SK-N-SH (cell line): ENCODE data around the gene CDC42BPG. TPM values are rescaled to one million over a fixed set of nuclear protein-coding genes. Genes with fewer than 3 reads are reported as not detected.

Source experiments
- CTCF ChIA-PET: fragments of 300-600, 350-600 bp; formaldehyde crosslinking; extraction: SDS; loops from one replicate; lab custom pipeline; 2021; lab: Yijun Ruan, JAX
- POLR2A ChIA-PET: fragments of 350-600 bp; sonication (Branson Sonifier 250); formaldehyde crosslinking; extraction: SDS; loops from one replicate; lab custom pipeline; 2020; ENCODE audit warnings: antibody characterized with exemption, inconsistent platforms; lab: Yijun Ruan, JAX
- DNase-seq: peaks from one replicate; pipeline ENCODE4 v3.0.0; 2012
- H2AFZ ChIP-seq: fragments of 200-600 bp; sonication (generic); 2 replicates; pipeline ENCODE4 v1.8.1; 2016; ENCODE audit warnings: antibody characterized with exemption, mild to moderate bottlenecking, low read depth
- H3F3A ChIP-seq: fragments of 200-600 bp; sonication (generic); replicated peaks from 2 replicates; pipeline ENCODE3; 2016; ENCODE audit warnings: antibody characterized with exemption, mild to moderate bottlenecking; ENCODE audit not compliant: insufficient read depth
- H3K27ac ChIP-seq, 2 experiments: fragments of 200-500 bp in 1 of 2; fragments of 200-600 bp in 1 of 2; sonication (Bioruptor generic) in 1 of 2; sonication (generic), shearing (Covaris generic) in 1 of 2; 2 replicates each; pipeline versions ENCODE4 v1.5.1 to v1.6.1; 2014 to 2016; ENCODE audit warnings: low read depth in 2 of 2, inconsistent platforms in 1 of 2, low read length in 1 of 2, mild to moderate bottlenecking in 1 of 2, mixed read lengths in 1 of 2
- H3K27me3 ChIP-seq: fragments of 200-600 bp; sonication (generic), shearing (Covaris generic); 2 replicates; pipeline ENCODE4 v1.6.1; 2016; ENCODE audit warnings: mixed run types; ENCODE audit not compliant: insufficient read depth
- H3K36me3 ChIP-seq, 2 experiments: fragments of 200-500 bp in 1 of 2; fragments of 200-600 bp in 1 of 2; sonication (Bioruptor generic) in 1 of 2; sonication (generic) in 1 of 2; replicated peaks in 1 of 2; 2 replicates each; pipeline versions ENCODE3 to v1.5.1; 2014 to 2016; ENCODE audit warnings: low read length in 1 of 2, mild to moderate bottlenecking in 1 of 2; ENCODE audit not compliant: insufficient read depth in 2 of 2, control insufficient read depth in 1 of 2
- H3K4me1 ChIP-seq, 2 experiments: fragments of 200-500 bp in 1 of 2; fragments of 200-600 bp in 1 of 2; sonication (Bioruptor generic) in 1 of 2; sonication (generic), shearing (Covaris generic) in 1 of 2; 2 replicates each; pipeline versions ENCODE4 v1.5.1 to v1.6.1; 2014 to 2016; ENCODE audit warnings: low read depth in 1 of 2, low read length in 1 of 2, mixed run types in 1 of 2; ENCODE audit not compliant: insufficient read depth in 2 of 2, control insufficient read depth in 1 of 2
- H3K4me2 ChIP-seq: fragments of 200-600 bp; sonication (generic), shearing (Covaris generic); 2 replicates; pipeline ENCODE4 v1.6.1; 2017; ENCODE audit warnings: mixed run types
- H3K4me3 ChIP-seq, 2 experiments: fragments of 200-500 bp in 1 of 2; fragments of 200-600 bp in 1 of 2; sonication (Bioruptor generic) in 1 of 2; sonication (generic), shearing (Covaris generic) in 1 of 2; 2 replicates each; pipeline versions ENCODE4 v1.5.1 to v1.8.1; 2014 to 2016; ENCODE audit warnings: low read depth in 2 of 2, inconsistent platforms in 1 of 2, low read length in 1 of 2, mild to moderate bottlenecking in 1 of 2, mixed read lengths in 1 of 2, moderate library complexity in 1 of 2
- H3K79me2 ChIP-seq: fragments of 200-600 bp; sonication (generic); 2 replicates; pipeline ENCODE4 v1.8.1; 2017; ENCODE audit warnings: mild to moderate bottlenecking; ENCODE audit not compliant: insufficient read depth
- H3K9ac ChIP-seq: fragments of 200-600 bp; sonication (generic); 2 replicates; pipeline ENCODE4 v1.6.1; 2017; ENCODE audit warnings: mixed run types
- H3K9me2 ChIP-seq: fragments of 200-600 bp; sonication (generic); 2 replicates; pipeline ENCODE4 v1.6.1; 2017; ENCODE audit warnings: mixed run types
- H3K9me3 ChIP-seq: fragments of 200-600 bp; sonication (generic); 2 replicates; pipeline ENCODE4 v1.6.1; 2017; ENCODE audit warnings: mixed run types, mild to moderate bottlenecking, moderate library complexity
- H4K20me1 ChIP-seq: fragments of 200-600 bp; sonication (generic); 2 replicates; pipeline ENCODE4 v1.6.1; 2017; ENCODE audit warnings: mild to moderate bottlenecking, mixed run types; ENCODE audit not compliant: insufficient read depth
- CTCF ChIP-seq: fragments of 200-600 bp; sonication (generic); IDR thresholded peaks from 2 replicates; pipeline ENCODE4 v1.6.1; 2017; ENCODE audit warnings: antibody characterized with exemption, mild to moderate bottlenecking, moderate library complexity
- FOSL2 ChIP-seq: IDR thresholded peaks from 2 replicates; pipeline ENCODE4 v1.4.0; 2012; ENCODE audit warnings: low read depth, mild to moderate bottlenecking, moderate library complexity, borderline replicate concordance
- FOXJ3 ChIP-seq: sonication (generic); formaldehyde crosslinking; IDR thresholded peaks from 2 replicates; pipeline ENCODE4 v1.5.1; 2020; ENCODE audit warnings: mild to moderate bottlenecking, missing genetic modification reagents
- GABPA ChIP-seq: IDR thresholded peaks from 2 replicates; pipeline ENCODE4 v1.4.0; 2012; ENCODE audit warnings: low read depth, mild to moderate bottlenecking
- GATA2 ChIP-seq: sonication (generic); formaldehyde crosslinking; IDR thresholded peaks from 2 replicates; pipeline ENCODE4 v1.5.0; 2020; ENCODE audit warnings: mild to moderate bottlenecking, missing genetic modification reagents
- IRF3 ChIP-seq: fragments of 150-350 bp; IDR thresholded peaks from 2 replicates; pipeline ENCODE4 v1.6.1; 2016; ENCODE audit warnings: mild to moderate bottlenecking, low read depth, low read length
- MXI1 ChIP-seq: IDR thresholded peaks from 2 replicates; pipeline ENCODE4 v1.6.1; 2012; ENCODE audit warnings: mild to moderate bottlenecking, low read depth, low read length, improper control_type of control experiment
- NFIC ChIP-seq: IDR thresholded peaks from 2 replicates; pipeline ENCODE4 v1.4.0; 2012; ENCODE audit warnings: borderline replicate concordance
- POLR2AphosphoS5 ChIP-seq: IDR thresholded peaks from 2 replicates; pipeline ENCODE4 v1.6.1; 2012; ENCODE audit warnings: low read depth, low read length
- RAD21 ChIP-seq: IDR thresholded peaks from 2 replicates; pipeline ENCODE4 v1.6.1; 2012; ENCODE audit warnings: mild to moderate bottlenecking, low read length
- RCOR1 ChIP-seq: fragments of 150-350 bp; IDR thresholded peaks from 2 replicates; pipeline ENCODE4 v1.6.1; 2017; ENCODE audit warnings: antibody characterized with exemption, low read length
- REST ChIP-seq: IDR thresholded peaks from 2 replicates; pipeline ENCODE4 v1.6.1; 2012; ENCODE audit warnings: mild to moderate bottlenecking, low read depth, low read length, moderate library complexity
- USF2 ChIP-seq: fragments of 150-350 bp; IDR thresholded peaks from 2 replicates; pipeline ENCODE4 v1.6.1; 2017; ENCODE audit warnings: antibody characterized with exemption, low read length, low read depth, borderline replicate concordance
- YY1 ChIP-seq: IDR thresholded peaks from 2 replicates; pipeline ENCODE4 v1.4.0; 2012; ENCODE audit warnings: low read depth, mild to moderate bottlenecking
- WGBS: methylation state at CpG from one replicate; pipeline ENCODE4 v1.1.6; 2017; ENCODE audit warnings: low lambda C conversion rate; 5-methylcytosine and 5-hydroxymethylcytosine counted together
- polyA plus RNA-seq, 3 experiments: library from polyadenylated mRNA; depleted of rRNA; stranded (reverse); fragments of >200 nt; gene quantifications; 2 replicates each; pipeline ENCODE4 v1.2.3, GENCODE V29; 2012

CDC42BPG gene
- polyA plus RNA-seq, 1 of the 3 experiments (the other 2 are of a cell fraction), result 0.33 TPM

GRCh38 chr11:64792482-64792881, 52.0 kb downstream of the CDC42BPG start:
- no peaks in the 10 kb centered on the region for H4K20me1 ChIP-seq
- H2AFZ ChIP-seq, result no peak overlapping the region
- CTCF ChIA-PET, result interaction anchor here (1.0 to 1.1 kb wide), 2 partner anchors 10 to 15 kb away, joined by 3 read pairs; partner anchors contain the start of gene MAP4K2
- H3K9ac ChIP-seq, result no peak overlapping the region
- no peak overlapping the region for H3K4me3 ChIP-seq
- TF ChIP-seq POLR2AphosphoS5, result no peak
- no peak for TF ChIP-seq IRF3
- TF ChIP-seq FOXJ3 (CRISPR knock-in tag), result no peak
- TF ChIP-seq NFIC, result no peak
- no peak for TF ChIP-seq YY1
- no peak for TF ChIP-seq GABPA
- TF ChIP-seq RAD21, result no peak
- TF ChIP-seq USF2, result no peak
- no peak for TF ChIP-seq RCOR1
- TF ChIP-seq FOSL2, result no peak
- no peak for TF ChIP-seq GATA2
- no peak for TF ChIP-seq MXI1
- TF ChIP-seq CTCF, result no peak
- no peak for TF ChIP-seq REST
- TF ChIP-seq, all 33 proteins: peak for 0
- H3K9me2 ChIP-seq, result no peaks in the 10 kb centered on the region
- no peaks in the 10 kb centered on the region for H3K79me2 ChIP-seq
- WGBS, result 100% methylated on average over 4 of the region's 4 CpGs
- H3K36me3 ChIP-seq, result peaks cover 0 to 18% of the 10 kb centered on the region in 2 experiments
- DNase-seq, result no peak
- no peak overlapping the region for H3K27ac ChIP-seq
- no peak overlapping the region for H3K4me2 ChIP-seq
- no peaks in the 10 kb centered on the region for H3K4me1 ChIP-seq
- H3F3A ChIP-seq, result peaks cover 2% of the 10 kb centered on the region
- H3K9me3 ChIP-seq, result no peaks in the 10 kb centered on the region
- POLR2A ChIA-PET, result no interaction called here
- no peaks in the 10 kb centered on the region for H3K27me3 ChIP-seq
